ENCODE measurements around the gene GADD45G. TPM values are rescaled to one million over a fixed set of nuclear protein-coding genes. Genes with fewer than 3 reads are reported as not detected.

Gene GADD45G
- polyA plus RNA-seq, 3 donors from 2014 or later: 1.6 to 2.3 TPM; not detected in 1

DNA sequence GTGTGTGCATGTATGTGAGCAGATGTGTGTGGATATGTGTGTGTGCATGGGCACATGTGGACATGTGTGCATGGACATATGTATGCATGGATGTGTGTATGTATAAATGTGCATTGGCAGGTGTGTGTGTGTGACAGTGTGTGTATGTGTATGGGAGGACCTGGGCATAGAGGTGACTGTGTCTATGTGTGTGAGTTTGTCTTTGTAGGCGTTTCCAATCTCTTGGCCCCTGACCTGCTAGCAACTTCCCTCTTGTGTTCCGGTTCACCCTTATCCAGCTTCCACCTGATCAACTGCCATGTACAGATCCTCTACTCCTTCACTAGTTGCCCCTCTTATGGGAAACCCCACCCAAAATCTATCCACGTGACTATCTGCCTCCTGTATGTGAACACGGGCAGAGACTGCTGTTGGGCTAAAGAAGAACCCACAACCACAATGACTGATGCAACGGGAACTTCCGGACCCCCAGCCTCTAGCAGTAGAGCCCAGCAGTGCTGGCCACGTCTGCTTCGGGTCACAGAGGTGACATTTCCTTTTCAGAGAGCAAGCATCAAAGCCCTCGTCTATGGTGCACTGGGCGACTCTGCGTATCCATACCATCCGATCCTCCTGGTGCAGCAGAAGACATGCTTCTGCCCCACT lies 24.9 kb upstream of the GADD45G start:
- Mint-ChIP-seq H3K36me3 (peaks cover 0 to 4% (median 0%) of the 10 kb centered on the region in 3 donors), H3K27ac (peak overlapping the region; percentile 58 to 82 (median 78))

DNA sequence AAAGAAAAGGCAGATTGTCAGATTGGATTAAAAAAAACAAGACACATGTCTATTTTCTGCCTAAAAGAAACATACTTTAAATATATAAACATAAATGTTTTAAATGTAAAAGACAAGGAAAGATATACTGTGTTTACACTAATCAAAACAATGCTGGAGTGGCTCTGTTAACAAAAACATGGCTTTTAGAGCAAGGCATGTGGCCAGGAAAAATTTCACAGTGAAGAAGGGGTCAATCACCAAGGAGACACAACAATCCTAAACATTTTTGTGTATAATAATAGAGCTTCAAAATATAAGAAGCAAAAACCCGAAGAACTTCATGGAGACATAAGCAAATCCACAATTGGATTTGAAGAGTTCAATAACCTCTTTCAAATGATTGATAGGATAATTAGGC lies 18.5 kb upstream of the GADD45G start:
- Mint-ChIP-seq H3K27me3 (ENCODE audit: low read depth in 3 of 3) (peaks cover 1 to 26% (median 8%) of the 10 kb centered on the region in 3 donors), H3K27ac (no peak overlapping the region), H3K4me1 (peaks cover 0 to under 1% of the 10 kb centered on the region in 2 donors), H3K9me3 (peaks cover 0 to 9% (median 0%) of the 10 kb centered on the region in 6 donors), H3K36me3 (peaks cover 0 to 4% (median 0%) of the 10 kb centered on the region in 3 donors), H3K4me3 (no peak overlapping the region)
- no peak for DNase-seq

More for the DNA sequence above, 24.9 kb upstream of the GADD45G start:
- Mint-ChIP-seq H3K27me3 (ENCODE audit: low read depth in 3 of 3) (peaks cover 1 to 16% (median 6%) of the 10 kb centered on the region in 3 donors), H3K4me1 (peaks cover 18 to 26% of the 10 kb centered on the region in 2 donors), H3K4me3 (peak overlapping the region; percentile 23 to 70 (median 50)), H3K9me3 (peaks cover 0 to 9% (median 0%) of the 10 kb centered on the region in 6 donors)
- DNase-seq: peak; percentile 68 to 72 (median 71)

DNA sequence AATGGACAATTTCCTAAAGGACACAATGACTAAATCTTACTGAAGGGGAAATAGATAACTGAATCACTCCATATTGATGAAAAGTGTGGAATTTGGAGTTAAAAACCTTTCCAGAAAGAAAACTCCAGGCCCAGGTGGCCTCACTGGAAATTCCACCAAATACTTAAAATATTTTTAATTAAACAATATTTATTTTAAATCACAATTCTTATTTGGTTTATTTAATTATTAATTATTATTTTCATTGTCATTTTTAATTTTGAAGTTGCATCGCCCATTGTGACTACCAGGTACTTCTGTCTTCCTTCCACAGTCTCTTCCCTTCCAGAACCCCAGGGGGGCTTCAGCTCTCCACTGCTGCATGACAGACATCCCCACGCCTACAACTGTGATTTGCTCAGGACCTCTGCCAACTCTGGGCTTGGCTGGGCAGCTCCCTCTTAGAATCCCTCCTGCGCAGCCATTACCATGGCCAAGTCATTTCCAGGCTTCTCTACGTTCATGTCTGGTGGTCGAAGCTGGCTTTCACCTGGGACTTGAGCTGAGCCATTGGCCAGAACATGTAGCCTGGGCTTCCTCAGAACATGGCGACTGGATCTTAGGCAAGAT lies 16.4 kb upstream of the GADD45G start:
- Mint-ChIP-seq H3K27ac (no peak overlapping the region), H3K27me3 (ENCODE audit: low read depth in 3 of 3) (peaks cover 1 to 24% (median 8%) of the 10 kb centered on the region in 3 donors), H3K9me3 (peaks cover 0 to 9% (median 0%) of the 10 kb centered on the region in 6 donors), H3K4me3 (no peak overlapping the region), H3K36me3 (peaks cover 0 to 4% (median 0%) of the 10 kb centered on the region in 3 donors), H3K4me1 (no peaks in the 10 kb centered on the region)
- no peak for DNase-seq

DNA sequence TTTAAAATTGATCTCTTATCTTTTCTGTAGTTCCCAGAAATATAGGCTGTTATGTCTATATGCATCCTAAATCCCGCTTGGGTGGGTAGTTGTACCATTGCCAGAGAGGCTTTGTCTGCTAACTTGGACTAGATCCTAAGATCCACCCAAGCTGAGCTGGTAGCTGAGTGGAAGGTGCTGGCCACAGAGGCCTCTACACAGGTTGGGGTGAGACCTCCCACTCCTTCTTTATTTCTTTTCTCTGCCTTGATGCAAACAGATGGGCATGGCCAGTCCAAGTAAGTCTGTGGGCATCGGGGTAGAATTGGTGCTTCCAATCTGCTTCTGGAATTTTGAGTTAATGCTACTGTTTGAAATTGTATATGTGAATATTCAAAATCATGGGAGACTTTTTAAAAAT lies 14.4 kb upstream of the GADD45G start:
- Mint-ChIP-seq H3K9me3 (no peaks in the 10 kb centered on the region), H3K36me3 (no peaks in the 10 kb centered on the region), H3K4me3 (no peak overlapping the region), H3K4me1 (no peaks in the 10 kb centered on the region), H3K27ac (no peak overlapping the region), H3K27me3 (ENCODE audit: low read depth in 3 of 3) (peaks cover 2 to 22% (median 9%) of the 10 kb centered on the region in 3 donors)
- DNase-seq: no peak

DNA sequence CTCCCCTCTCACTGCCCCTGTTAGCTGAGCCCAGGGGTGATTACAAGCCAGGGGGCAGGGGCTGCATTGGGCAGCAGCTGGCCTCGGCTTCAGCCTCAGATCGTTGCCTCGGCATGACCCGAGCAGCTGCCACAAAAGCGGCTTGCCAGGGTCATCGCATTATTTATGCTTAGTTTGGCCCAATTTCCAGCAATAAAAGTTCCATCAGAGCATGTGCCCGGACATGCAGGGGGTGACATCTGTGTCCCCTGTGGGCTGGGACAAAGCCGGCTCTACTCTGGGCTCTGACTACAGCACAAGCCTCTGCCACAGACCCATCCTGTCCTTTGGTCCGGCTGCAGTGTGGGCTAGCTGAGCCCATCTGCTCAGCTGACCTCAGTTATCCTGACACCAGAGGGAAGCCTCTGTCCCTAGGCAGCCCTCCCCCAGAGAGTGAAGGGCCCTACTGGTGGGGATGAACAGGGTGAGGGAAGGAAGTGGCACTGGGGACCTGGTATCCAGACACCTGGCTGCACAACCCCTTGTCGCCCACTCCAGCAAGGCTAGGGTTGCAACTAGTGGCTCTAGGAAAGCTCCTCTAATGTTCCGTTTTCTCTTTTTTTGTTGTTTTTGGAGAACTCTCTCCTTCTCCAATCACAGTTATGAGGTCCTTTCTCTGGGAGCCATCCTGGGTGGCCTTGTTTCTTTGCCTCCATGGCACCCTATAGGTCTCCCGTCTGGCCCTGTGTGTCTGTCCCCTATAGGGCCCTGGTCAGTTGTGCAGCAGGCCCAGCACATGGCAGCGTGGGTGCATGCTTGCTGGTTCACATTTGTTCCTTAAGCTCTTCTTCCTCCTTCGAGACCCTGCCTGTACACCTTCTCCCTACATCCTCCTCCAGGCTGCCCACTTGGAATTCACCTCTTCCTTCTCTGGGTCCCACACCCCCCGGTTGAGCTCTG lies 13.3 kb upstream of the GADD45G start:
- no peak for DNase-seq
- no peak overlapping the region for H3K27ac Mint-ChIP-seq
- peaks cover 2 to 22% (median 6%) of the 10 kb centered on the region in 3 donors for H3K27me3 Mint-ChIP-seq (ENCODE audit: low read depth in 3 of 3)
- H3K9me3 Mint-ChIP-seq: no peaks in the 10 kb centered on the region
- H3K4me3 Mint-ChIP-seq: no peak overlapping the region
- H3K36me3 Mint-ChIP-seq: no peaks in the 10 kb centered on the region
- H3K4me1 Mint-ChIP-seq: peaks cover under 1 to 5% of the 10 kb centered on the region in 2 donors

DNA sequence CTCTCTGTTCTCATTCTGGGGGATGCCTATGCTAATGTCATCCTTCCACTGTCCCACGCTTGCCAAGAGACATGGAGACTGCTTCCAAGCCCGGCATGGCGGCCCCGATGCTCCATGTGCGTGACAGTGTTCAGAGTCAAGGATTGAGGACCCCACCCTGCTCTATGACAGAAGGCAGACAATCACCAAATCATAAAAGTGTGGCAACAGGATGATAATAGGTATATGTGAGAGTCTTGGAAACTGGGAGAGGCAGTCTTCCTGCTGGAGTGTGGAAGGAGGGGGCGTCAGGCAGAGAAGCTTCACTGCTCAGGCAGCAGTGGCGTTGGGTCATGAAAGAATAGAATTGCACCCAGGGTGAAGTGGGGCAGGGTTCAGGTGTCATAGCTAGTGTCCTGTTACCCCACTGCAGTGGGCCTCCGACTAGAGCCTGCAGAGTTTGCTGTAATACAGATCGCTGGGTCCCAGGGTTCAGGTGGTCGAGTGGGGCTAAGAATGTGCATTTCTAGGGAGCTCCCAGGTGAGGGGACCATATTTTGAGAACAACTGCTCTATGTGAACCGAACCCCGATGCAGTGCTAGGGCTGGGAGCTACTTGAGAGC lies 12.5 kb upstream of the GADD45G start:
- Mint-ChIP-seq H3K27ac (no peak overlapping the region), H3K4me3 (no peak overlapping the region), H3K9me3 (no peaks in the 10 kb centered on the region), H3K27me3 (ENCODE audit: low read depth in 3 of 3) (peaks cover 2 to 21% (median 6%) of the 10 kb centered on the region in 3 donors), H3K36me3 (no peaks in the 10 kb centered on the region), H3K4me1 (peaks cover 8 to 13% of the 10 kb centered on the region in 2 donors)
- DNase-seq: no peak

DNA sequence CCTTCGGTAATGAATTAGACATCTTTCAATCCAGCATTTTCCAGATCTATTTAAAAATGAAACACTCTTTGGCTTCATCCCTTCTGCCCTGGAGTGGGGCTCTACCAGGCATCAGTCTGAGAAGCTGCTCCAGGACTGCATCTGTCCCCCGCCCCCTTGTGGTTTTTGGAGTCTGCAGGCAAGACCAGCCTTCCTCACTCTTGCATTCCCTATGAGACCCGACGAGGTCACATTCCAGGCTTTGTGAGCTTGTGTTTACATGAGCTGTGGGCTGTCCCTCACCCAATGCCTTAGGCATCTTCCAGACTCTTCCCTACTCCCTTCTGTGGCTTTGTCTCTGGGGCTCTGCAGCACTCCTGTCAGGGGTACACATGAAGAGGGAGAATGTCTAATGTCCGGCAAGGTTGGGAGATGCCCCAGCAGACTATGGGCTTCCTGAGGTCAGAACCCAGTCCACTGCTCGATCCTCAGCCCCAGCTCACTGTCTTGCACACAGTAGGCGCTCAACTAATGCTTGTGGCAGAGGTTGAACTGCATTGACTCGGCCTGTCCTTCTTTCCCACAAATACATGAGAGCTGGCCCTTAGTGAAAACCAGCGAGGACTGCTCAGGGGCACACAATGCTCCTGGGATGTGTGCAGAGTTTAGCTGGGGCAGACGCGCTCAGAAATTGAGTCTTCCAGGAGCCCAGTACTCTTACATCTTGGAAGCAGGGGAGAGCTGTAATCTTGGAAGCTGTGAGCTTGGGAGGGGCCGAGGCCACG lies 11.7 kb upstream of the GADD45G start:
- Mint-ChIP-seq H3K9me3 (no peaks in the 10 kb centered on the region), H3K4me1 (peaks cover 10 to 14% of the 10 kb centered on the region in 2 donors), H3K4me3 (no peak overlapping the region), H3K27ac (no peak overlapping the region), H3K27me3 (ENCODE audit: low read depth in 3 of 3) (peaks cover 2 to 22% (median 6%) of the 10 kb centered on the region in 3 donors), H3K36me3 (no peaks in the 10 kb centered on the region)
- DNase-seq: no peak

DNA sequence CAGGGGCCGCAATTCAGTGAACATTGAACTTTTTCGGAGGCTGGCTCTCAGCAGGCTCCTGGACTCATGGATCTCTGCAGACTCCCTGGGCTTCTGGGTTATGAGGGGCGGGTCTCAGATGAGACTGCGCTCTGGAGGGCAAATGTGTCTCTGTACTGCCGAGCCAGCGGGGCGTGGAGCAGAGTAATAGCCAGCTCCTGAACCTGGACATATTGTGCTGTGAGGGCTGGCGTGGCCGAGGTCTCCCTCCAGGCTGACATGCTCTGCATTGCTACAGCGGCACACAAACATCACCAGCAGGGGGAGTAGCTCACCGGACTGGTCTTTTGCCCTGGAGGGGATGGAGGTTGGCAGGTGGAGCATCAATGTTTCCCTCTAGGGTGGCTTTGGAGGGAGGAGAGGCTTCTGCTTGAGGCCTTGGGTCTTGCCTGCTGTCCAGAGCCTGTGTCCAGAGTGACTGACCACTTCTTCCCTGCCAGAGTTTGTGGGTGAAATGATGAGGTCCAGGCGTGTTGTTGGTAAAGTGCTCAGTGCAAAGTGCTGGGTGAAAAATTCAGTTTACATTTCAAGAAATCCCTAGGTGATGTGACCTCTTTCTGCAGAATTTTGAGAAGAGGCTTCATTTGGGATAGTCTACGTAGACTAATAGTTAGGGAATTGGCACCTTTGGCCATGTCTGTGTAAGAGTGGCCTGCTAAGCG lies 10.9 kb upstream of the GADD45G start:
- Mint-ChIP-seq H3K4me3 (no peak overlapping the region), H3K4me1 (peaks cover 10 to 14% of the 10 kb centered on the region in 2 donors), H3K9me3 (no peaks in the 10 kb centered on the region), H3K27me3 (ENCODE audit: low read depth in 3 of 3) (peaks cover 2 to 22% (median 6%) of the 10 kb centered on the region in 3 donors), H3K36me3 (no peaks in the 10 kb centered on the region), H3K27ac (no peak overlapping the region)
- DNase-seq: peak; percentile 20 to 42 (median 41)

DNA sequence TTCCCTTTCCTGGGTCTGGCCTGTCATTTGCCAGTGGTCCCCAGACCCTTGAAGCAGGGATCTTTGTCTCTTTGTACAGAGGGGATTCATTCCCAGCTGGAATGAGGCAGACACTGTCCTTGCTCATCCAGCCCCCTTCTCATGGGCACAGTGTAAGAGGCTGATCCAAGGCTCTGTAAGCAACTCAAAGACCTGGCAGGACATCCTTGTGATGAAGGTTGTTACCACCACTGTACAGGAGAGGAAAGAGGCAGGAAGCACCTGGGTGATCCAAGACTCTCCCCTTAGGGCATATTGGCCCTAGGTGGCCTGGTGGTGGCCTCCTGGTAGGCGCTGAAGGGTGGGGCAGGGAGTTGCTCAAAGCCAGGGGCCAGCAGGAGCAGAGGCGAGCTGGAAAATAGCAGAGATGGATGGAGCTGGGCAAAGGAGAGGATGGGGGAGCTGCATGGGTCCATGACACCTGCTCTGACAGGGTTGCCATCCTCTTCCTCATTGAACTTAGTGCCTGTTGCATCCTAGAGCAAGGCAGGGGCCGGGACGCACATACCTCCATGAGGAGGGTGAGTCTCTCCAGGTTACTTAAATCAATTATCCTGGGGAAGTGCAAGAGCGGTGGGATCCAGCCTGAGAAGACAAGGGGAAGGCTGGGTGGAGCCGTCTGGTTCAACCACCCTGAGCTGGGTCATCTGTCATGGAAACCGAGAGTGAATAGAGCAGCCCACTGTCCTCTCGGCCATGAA lies 9.8 kb upstream of the GADD45G start:
- no peak overlapping the region for H3K4me3 Mint-ChIP-seq
- H3K36me3 Mint-ChIP-seq: no peaks in the 10 kb centered on the region
- peaks cover 10 to 14% of the 10 kb centered on the region in 2 donors for H3K4me1 Mint-ChIP-seq
- no peak overlapping the region for H3K27ac Mint-ChIP-seq
- H3K27me3 Mint-ChIP-seq (ENCODE audit: low read depth in 3 of 3): peaks cover 2 to 22% (median 6%) of the 10 kb centered on the region in 3 donors
- H3K9me3 Mint-ChIP-seq: no peaks in the 10 kb centered on the region
- DNase-seq: no peak

DNA sequence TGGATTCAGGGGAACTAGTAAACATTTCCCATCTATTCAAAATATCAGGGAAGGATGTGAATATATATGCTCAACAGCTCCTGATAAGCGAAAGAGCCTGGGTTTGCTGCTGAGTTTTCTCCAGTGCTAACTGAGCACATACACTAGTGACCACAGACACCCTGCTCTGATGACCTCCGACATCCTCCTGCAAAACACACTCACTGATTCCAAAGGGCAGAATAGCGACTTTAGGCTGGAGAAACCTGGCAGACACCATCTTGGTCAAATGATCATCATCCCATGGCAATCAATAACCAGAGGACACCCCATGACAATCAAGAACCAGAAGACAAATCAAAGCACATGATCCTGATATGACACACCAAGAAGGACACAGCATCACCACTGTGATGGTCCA lies 9.2 kb upstream of the GADD45G start:
- Mint-ChIP-seq H3K27me3 (ENCODE audit: low read depth in 3 of 3) (peaks cover 2 to 17% (median 6%) of the 10 kb centered on the region in 3 donors), H3K36me3 (no peaks in the 10 kb centered on the region), H3K4me1 (peaks cover 10 to 14% of the 10 kb centered on the region in 2 donors), H3K4me3 (no peak overlapping the region), H3K9me3 (no peaks in the 10 kb centered on the region), H3K27ac (no peak overlapping the region)
- no peak for DNase-seq

DNA sequence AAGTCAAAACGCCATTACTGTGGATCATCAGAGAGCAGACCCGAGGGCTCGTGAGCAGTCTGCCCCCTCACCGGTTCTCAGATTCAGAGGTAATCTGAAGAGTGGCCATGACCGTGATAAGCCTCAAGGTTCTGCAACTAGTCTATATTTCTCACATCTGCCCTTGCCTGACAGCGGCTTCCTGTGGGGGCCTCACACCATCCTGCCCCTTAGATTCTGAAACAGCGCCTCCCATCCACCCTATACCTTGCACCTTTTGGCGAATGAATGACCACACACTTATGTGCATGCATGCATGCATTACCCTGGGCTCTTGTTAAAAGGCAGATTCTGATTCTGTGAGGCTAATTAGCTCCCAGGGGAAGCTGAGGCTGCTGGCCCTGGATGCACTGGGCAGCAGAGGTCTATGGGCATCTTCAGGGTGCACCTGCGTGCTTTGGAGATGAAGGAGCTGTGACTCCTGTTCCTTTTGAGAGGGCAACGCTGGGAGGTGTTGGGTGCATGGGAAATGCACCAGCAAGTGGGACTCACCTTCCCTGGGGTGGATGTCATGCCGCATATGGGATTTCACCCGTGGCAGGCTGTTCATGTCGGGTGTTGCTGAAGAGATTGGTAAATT lies 7.8 kb upstream of the GADD45G start:
- Mint-ChIP-seq H3K27ac (peak overlapping the region in 3 of 6 donors; percentile 8 to 21 (median 20)), H3K9me3 (no peaks in the 10 kb centered on the region), H3K36me3 (no peaks in the 10 kb centered on the region), H3K4me3 (no peak overlapping the region), H3K4me1 (peaks cover 10 to 14% of the 10 kb centered on the region in 2 donors), H3K27me3 (ENCODE audit: low read depth in 3 of 3) (peaks cover 2 to 16% (median 6%) of the 10 kb centered on the region in 3 donors)
- no peak for DNase-seq

Data from immature natural killer cell (primary cell).